ENCODE data around the gene SNAP23.

GRCh38 chr15:42503825-42504224, 8.4 kb downstream of the SNAP23 start:
- TF ChIP-seq ZNF274 (IDR thresholded peaks at IDR 0.05; ENCODE audit: low read depth, low read length) (no peak), SUZ12 (IDR thresholded peaks at IDR 0.05; ENCODE audit: extremely low read depth, insufficient read depth, insufficient read length) (no peak)

Data from NT2/D1 (cell line).